Spleen (tissue), 11 donors: ENCODE results near the gene WDR86. TPM values are rescaled to one million over a fixed set of nuclear protein-coding genes. Genes with fewer than 3 reads are reported as not detected.

Experiments
- DNase-seq: peaks from one replicate; pipeline ENCODE4 v3.0.0-alpha.2; 2020
- H3K27ac ChIP-seq, 8 donors: fragments of 200-600 bp; sonication (generic) in 7 of 8; 1 replicate in 4 of 8; 2 replicates in 4 of 8; pipeline versions ENCODE4 v1.5.0 to v1.8.0; 2016 to 2021; ENCODE audit warnings: inconsistent platforms in 4 of 8, mild to moderate bottlenecking in 4 of 8, moderate library complexity in 1 of 8
- H3K27me3 ChIP-seq, 7 donors: fragments of 200-600 bp; sonication (generic) in 6 of 7; replicated peaks in 1 of 7; 1 replicate in 4 of 7; 2 replicates in 3 of 7; pipeline versions ENCODE4 v1.5.0 to v1.8.0; 2016 to 2021; ENCODE audit warnings: inconsistent platforms in 3 of 7, mild to moderate bottlenecking in 1 of 7
- H3K36me3 ChIP-seq, 6 donors: fragments of 200-600 bp; sonication (generic) in 5 of 6; 1 replicate in 4 of 6; 2 replicates in 2 of 6; pipeline versions ENCODE4 v1.5.0 to v1.8.0; 2016 to 2021; ENCODE audit warnings: inconsistent platforms in 2 of 6
- H3K4me1 ChIP-seq, 6 donors: fragments of 200-600 bp; sonication (generic) in 5 of 6; 1 replicate in 3 of 6; 2 replicates in 3 of 6; pipeline versions ENCODE4 v1.5.0 to v1.8.0; 2016 to 2021; ENCODE audit warnings: inconsistent platforms in 3 of 6
- H3K4me3 ChIP-seq, 8 donors: fragments of 200-600 bp; sonication (generic) in 7 of 8; 1 replicate in 4 of 8; 2 replicates in 4 of 8; pipeline versions ENCODE4 v1.5.0 to v1.8.0; 2016 to 2021; ENCODE audit warnings: inconsistent platforms in 4 of 8, mild to moderate bottlenecking in 4 of 8, moderate library complexity in 2 of 8
- H3K9me3 ChIP-seq, 8 donors: fragments of 200-600 bp; sonication (generic) in 7 of 8; 1 replicate in 4 of 8; 2 replicates in 4 of 8; pipeline versions ENCODE4 v1.5.0 to v1.8.0; 2016 to 2021; ENCODE audit warnings: inconsistent platforms in 4 of 8
- CTCF ChIP-seq, 11 experiments: fragments of 200-600 bp in 7 of 11; fragments of 450-650 bp in 4 of 11; sonication (generic) in 4 of 11; IDR thresholded peaks in 8 of 11; conservative IDR thresholded peaks in 3 of 11; 1 replicate in 7 of 11; 2 replicates in 4 of 11; pipeline versions ENCODE4 v1.4.0 to v1.8.0; 2016 to 2021; ENCODE audit warnings: antibody characterized with exemption in 11 of 11, inconsistent platforms in 4 of 11, mild to moderate bottlenecking in 1 of 11
- POLR2A ChIP-seq, 3 donors: fragments of 450-650 bp; IDR thresholded peaks; one replicate each; pipeline ENCODE4 v1.5.1; 2017; ENCODE audit warnings: antibody characterized with exemption in 3 of 3, mild to moderate bottlenecking in 1 of 3
- POLR2AphosphoS5 ChIP-seq, 3 donors: sonication (generic); formaldehyde crosslinking; IDR thresholded peaks; one replicate each; pipeline ENCODE4 v1.5.1; 2017; ENCODE audit warnings: antibody characterized with exemption in 3 of 3
- WGBS, 5 donors: extraction: QIAGEN DNeasy Blood & Tissue Kit in 3 of 5; methylation state at CpG; one replicate each; pipeline versions ENCODE4 v1.1.5 to v1.1.7; 2013 to 2018; 5-methylcytosine and 5-hydroxymethylcytosine counted together
- intact Hi-C: fragments of 100-400 bp; cut with DNase I; formaldehyde crosslinking; loops from one replicate; pipeline ENCODE4 v1.15.0; 2023; ENCODE audit warnings: low total_unique reads
- polyA plus RNA-seq, 3 donors: library from polyadenylated mRNA; stranded (reverse); fragments of 200-250 nt; gene quantifications; one replicate each; pipeline ENCODE4 v1.2.1, GENCODE V29; 2013
- total RNA-seq, 7 donors: library from RNA; depleted of rRNA in 3 of 7; stranded (reverse); fragments of >200 nt in 3 of 7; fragmentation: NEBNext Ultra II Directional in 4 of 7; extraction: Animal tissue kit (Norgen Biotek cat#: 25700) in 4 of 7; gene quantifications; one replicate each; pipeline versions ENCODE4 v1.1.0 to v1.2.1, GENCODE V29; 2016 to 2021
- donor health status: healthy with polysubstance abuse.
- donor health status: DM: no; HTN: no; CAD: no; lungs with moderate emphysema.
- donor health status: DM: no; HTN: no; CAD: no.
- donor health status: Bipolar disorder and iron deficiency.
- donor health status: healthy.
- donor health status: DM: no; HTN: no; CAD: no.
- donor health status: DM: yes; HTN: yes; CAD: no.

Gene WDR86
- total and polyA plus RNA-seq, 10 donors = 2.8 to 71.9 (median 49.2) TPM

- H3K9me3 ChIP-seq = peaks cover 0 to 32% (median 14%) of the 10 kb centered on the region in 8 donors
- intact Hi-C loops = no loop called here
- TF ChIP-seq POLR2AphosphoS5 (IDR thresholded peaks at IDR 0.05) (no peak), POLR2A (IDR thresholded peaks at IDR 0.05) (no peak), CTCF (IDR thresholded peaks at IDR 0.05 in 8 of 11, conservative IDR thresholded peaks at IDR 0.05 in 3 of 11) (no peak)
- no peak overlapping the region for H3K27ac ChIP-seq
- WGBS, 5 donors = 80 to 93% (median 85%) methylated on average over 5 of the region's 5 CpGs
- H3K4me1 ChIP-seq = peaks cover 8 to 38% (median 20%) of the 10 kb centered on the region in 6 donors
- DNase-seq = peak; percentile 40
- H3K36me3 ChIP-seq = no peaks in the 10 kb centered on the region
- H3K4me3 ChIP-seq = no peak overlapping the region
- peaks cover 0 to 10% (median 0%) of the 10 kb centered on the region in 7 donors for H3K27me3 ChIP-seq
Measured at GRCh38 chr7:151424799-151425198, 15.0 kb upstream of the WDR86 start.

- intact Hi-C loops = no loop called here
- Histone ChIP-seq H3K27me3 (peaks cover 0 to 10% (median 0%) of the 10 kb centered on the region in 7 donors), H3K4me3 (no peak overlapping the region), H3K27ac (no peak overlapping the region), H3K36me3 (no peaks in the 10 kb centered on the region), H3K9me3 (peaks cover 0 to 40% (median 23%) of the 10 kb centered on the region in 8 donors), H3K4me1 (peaks cover 0 to 30% (median 12%) of the 10 kb centered on the region in 6 donors)
- TF ChIP-seq CTCF (IDR thresholded peaks at IDR 0.05 in 8 of 11, conservative IDR thresholded peaks at IDR 0.05 in 3 of 11) (no peak), POLR2AphosphoS5 (IDR thresholded peaks at IDR 0.05) (no peak), POLR2A (IDR thresholded peaks at IDR 0.05) (no peak)
- peak; percentile 5 for DNase-seq
- 88 to 94% (median 89%) methylated on average over 5 of the region's 5 CpGs for WGBS, 5 donors
Measured at GRCh38 chr7:151423936-151424335, 14.1 kb upstream of the WDR86 start.

- intact Hi-C loops = no loop called here
- WGBS, 5 donors = 76 to 88% (median 87%) methylated on average over 7 of the region's 7 CpGs
Measured at GRCh38 chr7:151423226-151423625, 13.4 kb upstream of the WDR86 start.

GRCh38 chr7:151422212-151422611, 12.4 kb upstream of the WDR86 start:
- intact Hi-C loops = no loop called here
- H3K4me3 ChIP-seq = no peak overlapping the region
- 84 to 92% (median 87%) methylated on average over 5 of the region's 5 CpGs for WGBS, 5 donors

More at GRCh38 chr7:151423226-151423625, 13.4 kb upstream of the WDR86 start:
- Histone ChIP-seq H3K36me3 (no peaks in the 10 kb centered on the region), H3K27me3 (peaks cover 0 to 10% (median 0%) of the 10 kb centered on the region in 7 donors), H3K4me3 (no peak overlapping the region), H3K4me1 (peaks cover 0 to 22% (median 11%) of the 10 kb centered on the region in 6 donors), H3K9me3 (peaks cover 0 to 45% (median 26%) of the 10 kb centered on the region in 8 donors), H3K27ac (no peak overlapping the region)
- no peak for DNase-seq
- TF ChIP-seq POLR2AphosphoS5 (IDR thresholded peaks at IDR 0.05) = no peak
- no peak for TF ChIP-seq POLR2A (IDR thresholded peaks at IDR 0.05)
- TF ChIP-seq CTCF (IDR thresholded peaks at IDR 0.05 in 8 of 11, conservative IDR thresholded peaks at IDR 0.05 in 3 of 11) = no peak

More at GRCh38 chr7:151422212-151422611, 12.4 kb upstream of the WDR86 start:
- no peak for DNase-seq
- Histone ChIP-seq H3K36me3 (no peaks in the 10 kb centered on the region), H3K9me3 (peaks cover 0 to 45% (median 26%) of the 10 kb centered on the region in 8 donors), H3K27ac (no peak overlapping the region), H3K4me1 (peaks cover 0 to 18% (median 3%) of the 10 kb centered on the region in 6 donors), H3K27me3 (peaks cover 0 to 5% (median 0%) of the 10 kb centered on the region in 7 donors)
- TF ChIP-seq POLR2A (IDR thresholded peaks at IDR 0.05) = no peak
